Stomach (tissue), 9 donors: Measurements from ENCODE around the gene TSPAN14. TPM values are rescaled to one million over a fixed set of nuclear protein-coding genes. Genes with fewer than 3 reads are reported as not detected.

Experiments
- DNase-seq, 2 donors: peaks; one replicate each; pipeline versions ENCODE4 v3.0.0 to v3.0.0-alpha.2; 2013 to 2019
- H3K27ac ChIP-seq, 5 donors: fragments of 200-600 bp in 4 of 5; sonication (generic) in 4 of 5; one replicate each; pipeline ENCODE4 v1.5.1; 2013 to 2019; ENCODE audit warnings: mild to moderate bottlenecking in 1 of 5, moderate library complexity in 1 of 5
- H3K27me3 ChIP-seq, 3 donors: fragments of 200-600 bp; sonication (generic); one replicate each; pipeline ENCODE4 v1.5.1; 2017 to 2019; ENCODE audit warnings: mixed run types in 1 of 3
- H3K36me3 ChIP-seq, 4 donors: fragments of 200-600 bp; sonication (generic); 1 replicate in 3 of 4; 2 replicates in 1 of 4; pipeline ENCODE4 v1.5.1; 2016 to 2019
- H3K4me1 ChIP-seq, 4 donors: fragments of 200-600 bp; sonication (generic); one replicate each; pipeline ENCODE4 v1.5.1; 2016 to 2019
- H3K4me3 ChIP-seq, 4 donors: fragments of 200-600 bp; sonication (generic) in 3 of 4; one replicate each; pipeline ENCODE4 v1.5.1; 2016 to 2019; ENCODE audit warnings: mild to moderate bottlenecking in 1 of 4
- H3K9me3 ChIP-seq, 4 donors: fragments of 200-600 bp; sonication (generic); one replicate each; pipeline ENCODE4 v1.5.1; 2016 to 2019
- EP300 ChIP-seq: sonication (generic); formaldehyde crosslinking; IDR thresholded peaks from one replicate; pipeline ENCODE4 v1.6.1; 2017; ENCODE audit warnings: antibody characterized with exemption
- POLR2A ChIP-seq, 4 donors: fragments of 450-650 bp; IDR thresholded peaks; one replicate each; pipeline ENCODE4 v1.6.1; 2016; ENCODE audit warnings: antibody characterized with exemption in 4 of 4, control low read depth in 2 of 4, mild to moderate bottlenecking in 1 of 4, moderate library complexity in 1 of 4
- POLR2AphosphoS5 ChIP-seq, 3 donors: sonication (generic); formaldehyde crosslinking; IDR thresholded peaks; one replicate each; pipeline ENCODE4 v1.6.1; 2016; ENCODE audit warnings: antibody characterized with exemption in 3 of 3
- WGBS, 5 donors: extraction: QIAGEN DNeasy Blood & Tissue Kit in 3 of 5; methylation state at CpG; one replicate each; pipeline versions ENCODE4 v1.1.5 to v1.1.7; 2013 to 2018; 5-methylcytosine and 5-hydroxymethylcytosine counted together
- intact Hi-C: fragments of 100-400 bp; cut with DNase I; formaldehyde crosslinking; loops from one replicate; pipeline ENCODE4 v1.15.1; 2023; ENCODE audit warnings: low total_unique reads
- polyA plus RNA-seq, 3 donors: library from polyadenylated mRNA; stranded (reverse); fragments of 200-250 nt; gene quantifications; one replicate each; pipeline ENCODE4 v1.2.3, GENCODE V29; 2013
- total RNA-seq, 5 donors: library from RNA; depleted of rRNA; stranded (reverse); fragments of >200 nt; gene quantifications; one replicate each; pipeline versions ENCODE4 v1.1.0 to v1.2.3, GENCODE V29; 2014 to 2016
- TF ChIP-seq, protein P1 (sequence below), 7 experiments: fragments of 450-650 bp in 4 of 7; fragments of 200-600 bp in 3 of 7; sonication (generic) in 3 of 7; IDR thresholded peaks; one replicate each; pipeline ENCODE4 v1.5.1; 2016 to 2019; ENCODE audit warnings: antibody characterized with exemption in 7 of 7, control low read depth in 2 of 7, mild to moderate bottlenecking in 1 of 7
- donor health status: healthy with polysubstance abuse.
- donor health status: Bipolar disorder and iron deficiency.
- donor health status: healthy.

Gene TSPAN14
- total and polyA plus RNA-seq, 8 donors, result 7.0 to 82.6 (median 30.5) TPM

DNA sequence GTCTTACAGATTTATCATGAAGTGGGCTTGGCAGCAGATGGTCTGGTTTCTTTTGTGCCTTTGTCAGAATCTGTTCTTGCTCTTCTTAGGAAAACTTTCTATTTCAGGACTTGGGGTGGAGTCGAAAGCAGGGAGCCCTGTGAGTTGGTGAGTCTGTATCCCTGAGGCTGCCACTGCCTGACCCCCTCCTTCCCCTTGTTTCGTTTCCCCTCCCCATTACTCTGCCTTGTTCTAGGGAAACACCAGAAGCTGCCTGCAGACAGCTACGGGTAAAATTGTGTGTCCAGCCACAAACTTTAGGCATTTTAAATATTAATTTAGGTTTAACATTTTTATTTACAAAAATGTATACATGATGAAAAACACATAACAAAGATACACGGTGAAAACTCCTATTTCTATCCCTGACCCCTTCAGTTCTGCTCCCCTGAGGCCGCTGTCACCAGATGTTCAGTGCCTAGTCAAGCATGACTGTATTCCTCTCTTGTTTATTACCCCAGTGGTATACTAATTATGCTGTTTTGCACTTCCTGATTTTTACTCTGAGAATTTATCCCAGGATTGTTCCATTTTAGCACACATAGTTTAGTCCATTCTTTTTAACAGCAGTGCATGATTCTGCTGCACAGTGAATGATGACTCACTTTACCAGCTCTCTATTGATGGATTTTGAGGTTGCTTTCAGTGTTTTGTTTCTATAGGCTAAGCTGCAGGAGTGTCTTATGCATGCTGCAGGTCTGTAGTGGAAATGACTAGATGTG lies 9.1 kb downstream of the TSPAN14 start:
- no peak for DNase-seq
- peak overlapping the region in 1 of 4 donors; percentile 21 for H3K4me3 ChIP-seq
- intact Hi-C loops, result no loop called here

DNA sequence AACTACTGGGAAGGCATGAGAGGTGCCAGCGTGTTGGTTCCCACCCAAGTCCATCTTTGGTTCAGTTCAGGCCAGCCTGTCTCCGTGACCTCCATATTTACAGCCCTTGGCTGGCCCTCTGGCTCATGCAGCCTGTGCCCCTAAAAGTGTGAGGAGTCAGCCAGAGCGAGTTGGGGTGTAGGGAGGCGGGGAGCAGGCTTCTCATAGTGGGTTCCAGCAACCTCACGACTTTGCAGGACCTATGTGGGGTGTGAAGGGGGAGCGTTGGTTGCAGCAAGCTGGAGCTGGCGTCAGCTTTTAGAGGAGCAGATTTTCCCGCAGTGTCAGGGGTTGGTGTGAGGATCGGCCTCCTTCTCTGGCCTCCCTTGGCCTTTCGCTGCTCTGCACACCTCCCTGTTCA lies 9.8 kb downstream of the TSPAN14 start:
- H3K36me3 ChIP-seq, result peaks cover 0 to 7% (median 1%) of the 10 kb centered on the region in 4 donors
- peak overlapping the region; percentile 22 to 91 (median 78) for H3K27ac ChIP-seq
- 76 to 90% (median 83%) methylated on average over 10 of the region's 10 CpGs for WGBS, 5 donors
- DNase-seq, result no peak
- H3K4me3 ChIP-seq, result peak overlapping the region in 1 of 4 donors; percentile 32
- peaks cover 89 to 100% (median 100%) of the 10 kb centered on the region in 4 donors for H3K4me1 ChIP-seq
- intact Hi-C loops, result no loop called here
- no peaks in the 10 kb centered on the region for H3K27me3 ChIP-seq
- H3K9me3 ChIP-seq, result no peaks in the 10 kb centered on the region
- no peak for TF ChIP-seq POLR2AphosphoS5 (IDR thresholded peaks at IDR 0.05)
- no peak for TF ChIP-seq POLR2A (IDR thresholded peaks at IDR 0.05)
- TF ChIP-seq EP300, result no peak
- TF ChIP-seq, protein P1, sequence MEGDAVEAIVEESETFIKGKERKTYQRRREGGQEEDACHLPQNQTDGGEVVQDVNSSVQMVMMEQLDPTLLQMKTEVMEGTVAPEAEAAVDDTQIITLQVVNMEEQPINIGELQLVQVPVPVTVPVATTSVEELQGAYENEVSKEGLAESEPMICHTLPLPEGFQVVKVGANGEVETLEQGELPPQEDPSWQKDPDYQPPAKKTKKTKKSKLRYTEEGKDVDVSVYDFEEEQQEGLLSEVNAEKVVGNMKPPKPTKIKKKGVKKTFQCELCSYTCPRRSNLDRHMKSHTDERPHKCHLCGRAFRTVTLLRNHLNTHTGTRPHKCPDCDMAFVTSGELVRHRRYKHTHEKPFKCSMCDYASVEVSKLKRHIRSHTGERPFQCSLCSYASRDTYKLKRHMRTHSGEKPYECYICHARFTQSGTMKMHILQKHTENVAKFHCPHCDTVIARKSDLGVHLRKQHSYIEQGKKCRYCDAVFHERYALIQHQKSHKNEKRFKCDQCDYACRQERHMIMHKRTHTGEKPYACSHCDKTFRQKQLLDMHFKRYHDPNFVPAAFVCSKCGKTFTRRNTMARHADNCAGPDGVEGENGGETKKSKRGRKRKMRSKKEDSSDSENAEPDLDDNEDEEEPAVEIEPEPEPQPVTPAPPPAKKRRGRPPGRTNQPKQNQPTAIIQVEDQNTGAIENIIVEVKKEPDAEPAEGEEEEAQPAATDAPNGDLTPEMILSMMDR (IDR thresholded peaks at IDR 0.05), result no peak

More for the DNA sequence above, 9.1 kb downstream of the TSPAN14 start:
- no peaks in the 10 kb centered on the region for H3K27me3 ChIP-seq
- H3K36me3 ChIP-seq, result peaks cover 0 to under 1% (median 0%) of the 10 kb centered on the region in 4 donors
- no peaks in the 10 kb centered on the region for H3K9me3 ChIP-seq
- TF ChIP-seq, protein P1 (IDR thresholded peaks at IDR 0.05), result no peak
- no peak for TF ChIP-seq POLR2A (IDR thresholded peaks at IDR 0.05)
- TF ChIP-seq EP300, result no peak
- no peak for TF ChIP-seq POLR2AphosphoS5 (IDR thresholded peaks at IDR 0.05)
- H3K4me1 ChIP-seq, result peaks cover 93 to 100% (median 100%) of the 10 kb centered on the region in 4 donors
- WGBS, 5 donors, result 39 to 52% (median 49%) methylated on average over 5 of the region's 5 CpGs
- H3K27ac ChIP-seq, result peak overlapping the region; percentile 65 to 91 (median 85)

GRCh38 chr10:80464557-80465450 lies 10.7 kb downstream of the TSPAN14 start:
- DNase-seq, result peak; percentile 47 to 77
- Histone ChIP-seq H3K27me3 (no peaks in the 10 kb centered on the region), H3K9me3 (no peaks in the 10 kb centered on the region), H3K4me1 (peaks cover 87 to 100% (median 100%) of the 10 kb centered on the region in 4 donors), H3K27ac (peak overlapping the region; percentile 28 to 91 (median 78)), H3K4me3 (peak overlapping the region in 2 of 4 donors; percentile 18 to 32), H3K36me3 (peaks cover 0 to 15% (median 5%) of the 10 kb centered on the region in 4 donors)
- TF ChIP-seq, protein P1 (IDR thresholded peaks at IDR 0.05), result no peak
- no peak for TF ChIP-seq POLR2A (IDR thresholded peaks at IDR 0.05)
- TF ChIP-seq POLR2AphosphoS5 (IDR thresholded peaks at IDR 0.05), result no peak
- no peak for TF ChIP-seq EP300
- intact Hi-C loops, result no loop called here
- WGBS, 5 donors, result 23 to 45% (median 26%) methylated on average over 7 to 14 of the region's 14 CpGs

- DNase-seq, result no peak
- 23 to 50% (median 37%) methylated on average over 3 of the region's 3 CpGs for WGBS, 5 donors
- TF ChIP-seq POLR2A (IDR thresholded peaks at IDR 0.05) (no peak), POLR2AphosphoS5 (IDR thresholded peaks at IDR 0.05) (no peak), EP300 (no peak)
- TF ChIP-seq, protein P1 (IDR thresholded peaks at IDR 0.05), result no peak
- Histone ChIP-seq H3K4me1 (peaks cover 84 to 100% (median 99%) of the 10 kb centered on the region in 4 donors), H3K9me3 (no peaks in the 10 kb centered on the region), H3K27me3 (no peaks in the 10 kb centered on the region), H3K4me3 (peak overlapping the region in 2 of 4 donors; percentile 18 to 32), H3K27ac (peak overlapping the region; percentile 28 to 91 (median 78)), H3K36me3 (peaks cover 0 to 22% (median 11%) of the 10 kb centered on the region in 4 donors)
- intact Hi-C loops, result no loop called here
These were observed 11.3 kb downstream of the TSPAN14 start for GRCh38 chr10:80465451-80465835.
